NCI-H345 treated with DMSO at 0.1 percent for 48 hours (cell line): ENCODE measurements around the gene MSI2.

Source experiments
- DNase-seq: peaks from one replicate; lab custom pipeline; 2025; ENCODE audit not compliant: unreplicated experiment; lab: John Stamatoyannopoulos, UW

MSI2 gene

GRCh38 chr17:57407287-57408070 is 151.2 kb downstream of the MSI2 start:
- peak; percentile 51 for DNase-seq

GRCh38 chr17:57408071-57408811 is 151.9 kb downstream of the MSI2 start:
- DNase-seq = peak; percentile 45

GRCh38 chr17:57410169-57410568 is 153.8 kb downstream of the MSI2 start:
- DNase-seq = no peak

- no peak for DNase-seq
Observed at GRCh38 chr17:57412520-57413096, 156.3 kb downstream of the MSI2 start.

GRCh38 chr17:57413848-57414651 is 157.7 kb downstream of the MSI2 start:
- DNase-seq = no peak

GRCh38 chr17:57415751-57416207 is 159.5 kb downstream of the MSI2 start:
- no peak for DNase-seq

- DNase-seq = no peak
Observed at GRCh38 chr17:57416369-57416768, 160.0 kb downstream of the MSI2 start.

- no peak for DNase-seq
Observed at GRCh38 chr17:57417956-57418355, 161.6 kb downstream of the MSI2 start.

- no peak for DNase-seq
Observed at GRCh38 chr17:57418463-57419246, 162.3 kb downstream of the MSI2 start.

GRCh38 chr17:57419940-57420550 is 163.7 kb downstream of the MSI2 start:
- no peak for DNase-seq

- DNase-seq = no peak
Observed at GRCh38 chr17:57420734-57421717, 164.7 kb downstream of the MSI2 start.

- no peak for DNase-seq
Observed at GRCh38 chr17:57422574-57423164, 166.3 kb downstream of the MSI2 start.

- DNase-seq = no peak
Observed at GRCh38 chr17:57423541-57423940, 167.2 kb downstream of the MSI2 start.

GRCh38 chr17:57424273-57424672 is 167.9 kb downstream of the MSI2 start:
- DNase-seq = no peak

GRCh38 chr17:57424777-57425188 is 168.5 kb downstream of the MSI2 start:
- DNase-seq = no peak

GRCh38 chr17:57425431-57425830 is 169.1 kb downstream of the MSI2 start:
- no peak for DNase-seq

- no peak for DNase-seq
Observed at GRCh38 chr17:57425903-57426880, 169.9 kb downstream of the MSI2 start.
